ENCODE measurements around the gene NOTUM.

- TF ChIP-seq CTCF (IDR thresholded peaks at IDR 0.05): no peak
- TF ChIP-seq POLR2A (IDR thresholded peaks at IDR 0.05): no peak
- no peak for TF ChIP-seq POLR2AphosphoS5 (IDR thresholded peaks at IDR 0.05)
Measured at GRCh38 chr17:81914103-81914850, 46.7 kb downstream of the NOTUM start.
